Measurements from ENCODE around the gene KRT8. TPM values are rescaled to one million over a fixed set of nuclear protein-coding genes. Genes with fewer than 3 reads are reported as not detected.

KRT8 gene
- total RNA-seq, 3 donors from 2014 or later (not counting 1 experiment from before 2014, with no cell fraction given), result 0.24 to 0.25 TPM; not detected in 1

GRCh38 chr12:52849511-52849910, 55.4 kb downstream of the KRT8 start:
- ATAC-seq (no peak), DNase-seq (no peak)
- Mint-ChIP-seq H3K9me3 (no peaks in the 10 kb centered on the region), H3K27ac (no peak overlapping the region), H3K36me3 (no peaks in the 10 kb centered on the region), H3K4me3 (no peak overlapping the region), H3K27me3 (ENCODE audit: low read depth in 2 of 2) (peaks cover 10 to 23% of the 10 kb centered on the region in 2 donors), H3K4me1 (no peaks in the 10 kb centered on the region)
- Histone ChIP-seq H3K27me3 (ENCODE audit: control insufficient read depth, insufficient read depth, low read length) (no peaks in the 10 kb centered on the region), H3K36me3 (ENCODE audit: control insufficient read depth, insufficient read depth, low read length) (no peaks in the 10 kb centered on the region), H3K9me3 (ENCODE audit: control insufficient read depth, insufficient read depth, low read length) (no peaks in the 10 kb centered on the region), H3K4me1 (ENCODE audit: control insufficient read depth, insufficient read depth, low read length) (no peaks in the 10 kb centered on the region), H3K4me3 (ENCODE audit: low read length) (no peak overlapping the region), H3K27ac (ENCODE audit: low read length) (no peak overlapping the region)
- no peak for TF ChIP-seq CTCF (IDR thresholded peaks at IDR 0.05)
- 88% methylated on average over 6 of the region's 6 CpGs for WGBS (ENCODE audit: insufficient coverage)
- intact Hi-C loops (cut with micrococcal nuclease), result no loop called here

DNA sequence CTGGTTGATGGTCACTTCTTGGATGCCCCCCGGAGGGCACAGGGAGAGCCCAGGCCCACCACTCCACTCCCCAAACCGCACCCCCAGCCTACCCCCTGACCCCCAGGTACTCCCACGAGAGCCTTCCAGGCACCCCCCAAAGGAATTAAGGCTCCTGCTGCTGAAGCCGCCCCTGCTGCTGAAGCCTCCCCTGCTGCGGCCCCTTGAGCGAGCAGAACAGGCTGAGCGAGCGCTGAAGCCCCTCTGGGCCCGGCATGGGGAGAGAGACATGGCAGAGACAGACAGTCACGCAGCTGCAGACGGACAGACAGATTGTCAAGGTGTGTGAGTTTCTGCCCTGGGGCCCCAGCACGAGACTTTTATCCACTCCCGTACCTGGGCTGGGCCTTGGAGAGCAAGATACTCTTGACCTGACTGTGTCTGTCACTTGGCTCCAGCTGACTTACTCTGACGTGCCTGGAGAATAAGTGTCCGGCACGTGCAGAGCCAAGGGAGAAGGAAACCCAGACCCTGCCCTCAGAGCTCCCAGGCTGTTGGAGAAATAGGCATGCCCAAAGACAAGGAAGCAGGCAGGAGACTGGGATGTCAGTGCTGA, 56.1 kb downstream of the KRT8 start, which contains the start of gene KRT78:
KRT78 (minus strand) TSS at position 334 of the 595 bp plus-strand sequence; CDS start at position 270, 64 bp downstream.
- Mint-ChIP-seq H3K4me1 (no peaks in the 10 kb centered on the region), H3K9me3 (no peaks in the 10 kb centered on the region), H3K27me3 (ENCODE audit: low read depth in 2 of 2) (peaks cover 8 to 23% of the 10 kb centered on the region in 2 donors), H3K36me3 (no peaks in the 10 kb centered on the region), H3K27ac (no peak within 1 kb of the TSS), H3K4me3 (no peak within 1 kb of the TSS)
- 90% methylated on average over 16 of the region's 16 CpGs for WGBS (ENCODE audit: insufficient coverage)
- DNase-seq, result no peak
- Histone ChIP-seq H3K4me3 (ENCODE audit: low read length) (no peak within 1 kb of the TSS), H3K36me3 (ENCODE audit: control insufficient read depth, insufficient read depth, low read length) (no peaks in the 10 kb centered on the region), H3K27ac (ENCODE audit: low read length) (no peak within 1 kb of the TSS), H3K9me3 (ENCODE audit: control insufficient read depth, insufficient read depth, low read length) (no peaks in the 10 kb centered on the region), H3K27me3 (ENCODE audit: control insufficient read depth, insufficient read depth, low read length) (no peaks in the 10 kb centered on the region), H3K4me1 (ENCODE audit: control insufficient read depth, insufficient read depth, low read length) (no peaks in the 10 kb centered on the region)
- TF ChIP-seq CTCF (IDR thresholded peaks at IDR 0.05), result no peak
- no peak for ATAC-seq
- intact Hi-C loops (cut with micrococcal nuclease), result no loop called here

GRCh38 chr12:52847335-52848102, 57.4 kb downstream of the KRT8 start:
- intact Hi-C loops (cut with micrococcal nuclease), result no loop called here
- Mint-ChIP-seq H3K9me3 (no peaks in the 10 kb centered on the region), H3K4me1 (peaks cover under 1 to 2% of the 10 kb centered on the region in 2 donors), H3K4me3 (no peak overlapping the region), H3K36me3 (no peaks in the 10 kb centered on the region), H3K27me3 (ENCODE audit: low read depth in 2 of 2) (peaks cover 7 to 15% of the 10 kb centered on the region in 2 donors), H3K27ac (no peak overlapping the region)
- Histone ChIP-seq H3K36me3 (ENCODE audit: control insufficient read depth, insufficient read depth, low read length) (no peaks in the 10 kb centered on the region), H3K4me1 (ENCODE audit: control insufficient read depth, insufficient read depth, low read length) (no peaks in the 10 kb centered on the region), H3K4me3 (ENCODE audit: low read length) (no peak overlapping the region), H3K9me3 (ENCODE audit: control insufficient read depth, insufficient read depth, low read length) (no peaks in the 10 kb centered on the region), H3K27ac (ENCODE audit: low read length) (no peak overlapping the region), H3K27me3 (ENCODE audit: control insufficient read depth, insufficient read depth, low read length) (no peaks in the 10 kb centered on the region)
- WGBS (ENCODE audit: insufficient coverage), result 88% methylated on average over 12 of the region's 12 CpGs
- ATAC-seq (no peak), DNase-seq (no peak)
- TF ChIP-seq CTCF (IDR thresholded peaks at IDR 0.05), result no peak

Other genes with a start within 250 kb of the KRT8 start
- gene KRT1, start 224.7 kb downstream of the KRT8 start, total RNA-seq, result 1 to 10 TPM in 1 of 3 donors, under 1 TPM in 1, not detected in 1; 0.27 to 1.8 TPM
- not detected for gene KRT77, start 201.6 kb downstream of the KRT8 start, total RNA-seq
- gene KRT76, start 127.7 kb downstream of the KRT8 start, total RNA-seq, result not detected
- not detected for gene KRT3, start 109.0 kb downstream of the KRT8 start, total RNA-seq
- not detected for gene KRT4, start 91.0 kb downstream of the KRT8 start, total RNA-seq
- gene KRT79, start 70.8 kb downstream of the KRT8 start, total RNA-seq, result under 1 TPM in 1 of 3 donors, not detected in 2; 0.18 TPM
- not detected for gene KRT78, start 56.1 kb downstream of the KRT8 start, total RNA-seq
- 1 to 10 TPM in 1 of 3 donors, under 1 TPM in 1, not detected in 1; 0.24 to 2.5 TPM for gene KRT18, start 44.0 kb upstream of the KRT8 start, total RNA-seq
- gene EIF4B, start 101.4 kb upstream of the KRT8 start, total RNA-seq, result 100 to 1,000 TPM; 505 to 537 (median 518) TPM
- 1 to 10 TPM in 2 of 3 donors, under 1 TPM in 1; 0.95 to 1.8 (median 1.0) TPM for gene TNS2, start 145.0 kb upstream of the KRT8 start, total RNA-seq
- 10 to 100 TPM; 32.6 to 48.0 (median 42.6) TPM for gene SPRYD3, start 174.3 kb upstream of the KRT8 start, total RNA-seq
- under 1 TPM in 1 of 3 donors, not detected in 2; 0.61 TPM for gene IGFBP6, start 192.6 kb upstream of the KRT8 start, total RNA-seq
- gene SOAT2, start 198.4 kb upstream of the KRT8 start, total RNA-seq, result not detected